MCF 10A (cell line): ENCODE measurements around the gene INVS. TPM values are rescaled to one million over a fixed set of nuclear protein-coding genes. Genes with fewer than 3 reads are reported as not detected.

ENCODE experiments used
- BruUV-seq: library from RNA; stranded (reverse); fragments of 400-500 nt; replicated peaks from 2 replicates; lab custom pipeline; 2021; lab: Mats Ljungman, UMichigan
- CTCF ChIA-PET: fragments of 300-600 bp; sonication (Branson Sonifier 250); formaldehyde crosslinking; extraction: SDS; loops from one replicate; lab custom pipeline; 2021; ENCODE audit warnings: antibody characterized with exemption, inconsistent platforms; lab: Yijun Ruan, JAX
- POLR2A ChIA-PET: fragments of 300-600, 350-650 bp; sonication (Branson Sonifier 250); formaldehyde crosslinking; extraction: SDS; loops from one replicate; lab custom pipeline; 2020; ENCODE audit warnings: antibody characterized with exemption, inconsistent platforms; lab: Yijun Ruan, JAX
- DNase-seq: peaks from one replicate; pipeline ENCODE4 v3.0.0-alpha.2; 2018; ENCODE audit not compliant: unreplicated experiment
- H3K27ac Mint-ChIP-seq: one replicate; pipeline ENCODE4 v1.8.0; 2022; ENCODE audit warnings: mild to moderate bottlenecking, low read depth, mixed read lengths; ENCODE audit not compliant: unreplicated experiment
- H3K27me3 Mint-ChIP-seq: one replicate; pipeline ENCODE4 v1.8.0; 2022; ENCODE audit warnings: mixed read lengths; ENCODE audit not compliant: insufficient read depth, unreplicated experiment
- H3K36me3 Mint-ChIP-seq: one replicate; pipeline ENCODE4 v1.8.0; 2022; ENCODE audit warnings: mild to moderate bottlenecking, moderate library complexity, mixed read lengths; ENCODE audit not compliant: insufficient read depth, unreplicated experiment
- H3K4me1 Mint-ChIP-seq: one replicate; pipeline ENCODE4 v1.8.0; 2022; ENCODE audit warnings: mixed read lengths; ENCODE audit not compliant: insufficient read depth, unreplicated experiment
- H3K4me3 Mint-ChIP-seq: one replicate; pipeline ENCODE4 v1.8.0; 2022; ENCODE audit warnings: mild to moderate bottlenecking, moderate library complexity, mixed read lengths; ENCODE audit not compliant: unreplicated experiment
- H3K9me3 Mint-ChIP-seq: one replicate; pipeline ENCODE4 v1.8.0; 2022; ENCODE audit warnings: mixed read lengths; ENCODE audit not compliant: unreplicated experiment
- intact Hi-C: fragments of 100-400 bp; cut with micrococcal nuclease; formaldehyde crosslinking; loops from 2 replicates; pipeline ENCODE4 v1.14.1; 2022
- total RNA-seq: library from RNA; stranded (reverse); gene quantifications from 2 replicates; pipeline ENCODE4 v1.2.3, GENCODE V29; 2022
- TF ChIP-seq, protein P1 (sequence below): fragments of 200-600 bp; IDR thresholded peaks from one replicate; pipeline ENCODE4 v1.8.0; 2022; ENCODE audit warnings: antibody characterized with exemption, mild to moderate bottlenecking; ENCODE audit not compliant: unreplicated experiment

Gene INVS
- total RNA-seq, 1 experiment from 2014 or later: 21.9 TPM

DNA sequence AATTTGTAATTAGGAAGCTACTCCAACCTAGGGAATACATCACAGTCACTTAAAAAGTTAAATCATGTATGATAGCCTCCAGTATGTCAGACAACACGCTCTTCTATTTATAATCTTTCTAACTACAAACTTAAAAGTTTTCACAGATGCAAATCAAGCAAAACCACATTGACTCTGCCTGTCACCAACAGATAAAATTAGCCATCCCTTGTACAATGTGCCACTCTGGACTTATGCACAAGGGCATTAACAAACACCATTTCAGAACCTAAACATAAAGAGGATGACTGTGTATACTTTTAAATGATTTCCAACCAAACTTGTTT, 15.0 kb upstream of the INVS start:
- peaks cover 36% of the 10 kb centered on the region for H3K4me1 Mint-ChIP-seq
- BruUV-seq: no TSS peak
- no peak for DNase-seq
- H3K36me3 Mint-ChIP-seq: no peaks in the 10 kb centered on the region
- POLR2A ChIA-PET: interaction anchor here (3.1 kb wide), 1 partner anchor 15 kb away, joined by 20 read pairs; the partner anchor contains the start of genes ERP44 and INVS
- H3K27ac Mint-ChIP-seq: no peak overlapping the region
- H3K27me3 Mint-ChIP-seq: no peaks in the 10 kb centered on the region
- H3K4me3 Mint-ChIP-seq: no peak overlapping the region
- intact Hi-C loops: no loop called here
- CTCF ChIA-PET: interaction anchor here (1.0 to 1.1 kb wide), 2 partner anchors 14 to 57 kb away, joined by 3 to 4 read pairs; partner anchors contain the start of gene ERP44
- TF ChIP-seq, protein P1, sequence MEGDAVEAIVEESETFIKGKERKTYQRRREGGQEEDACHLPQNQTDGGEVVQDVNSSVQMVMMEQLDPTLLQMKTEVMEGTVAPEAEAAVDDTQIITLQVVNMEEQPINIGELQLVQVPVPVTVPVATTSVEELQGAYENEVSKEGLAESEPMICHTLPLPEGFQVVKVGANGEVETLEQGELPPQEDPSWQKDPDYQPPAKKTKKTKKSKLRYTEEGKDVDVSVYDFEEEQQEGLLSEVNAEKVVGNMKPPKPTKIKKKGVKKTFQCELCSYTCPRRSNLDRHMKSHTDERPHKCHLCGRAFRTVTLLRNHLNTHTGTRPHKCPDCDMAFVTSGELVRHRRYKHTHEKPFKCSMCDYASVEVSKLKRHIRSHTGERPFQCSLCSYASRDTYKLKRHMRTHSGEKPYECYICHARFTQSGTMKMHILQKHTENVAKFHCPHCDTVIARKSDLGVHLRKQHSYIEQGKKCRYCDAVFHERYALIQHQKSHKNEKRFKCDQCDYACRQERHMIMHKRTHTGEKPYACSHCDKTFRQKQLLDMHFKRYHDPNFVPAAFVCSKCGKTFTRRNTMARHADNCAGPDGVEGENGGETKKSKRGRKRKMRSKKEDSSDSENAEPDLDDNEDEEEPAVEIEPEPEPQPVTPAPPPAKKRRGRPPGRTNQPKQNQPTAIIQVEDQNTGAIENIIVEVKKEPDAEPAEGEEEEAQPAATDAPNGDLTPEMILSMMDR: no peak
- no peaks in the 10 kb centered on the region for H3K9me3 Mint-ChIP-seq

DNA sequence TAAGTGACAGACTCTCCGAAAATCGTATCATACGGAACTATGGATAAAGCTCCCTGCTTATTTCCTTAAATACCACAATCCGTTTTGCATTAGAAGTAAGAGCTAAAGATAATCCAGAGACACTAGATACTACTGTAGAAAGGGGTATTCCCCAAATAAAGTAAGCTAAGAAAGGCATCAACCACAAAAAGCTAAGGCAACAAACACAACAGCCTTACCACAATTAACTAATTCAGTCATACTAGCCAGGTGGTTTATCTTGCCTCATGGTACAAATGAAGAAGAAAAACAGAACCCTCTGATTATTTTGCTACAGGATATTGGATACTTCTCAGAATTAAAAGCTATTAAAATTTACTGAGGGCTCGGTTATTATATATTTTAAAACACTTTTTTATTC, 14.3 kb upstream of the INVS start:
- Mint-ChIP-seq H3K4me1 (peaks cover 36% of the 10 kb centered on the region), H3K4me3 (no peak overlapping the region), H3K27me3 (no peaks in the 10 kb centered on the region), H3K9me3 (no peaks in the 10 kb centered on the region), H3K36me3 (no peaks in the 10 kb centered on the region), H3K27ac (no peak overlapping the region)
- intact Hi-C loops: no loop called here
- no TSS peak for BruUV-seq
- DNase-seq: no peak
- ChIA-PET POLR2A (interaction anchor here (0.9 to 3.1 kb wide), 2 partner anchors 14 to 19 kb away, joined by 4 to 20 read pairs; partner anchors contain the start of genes ERP44 and INVS), CTCF (no interaction called here)
- TF ChIP-seq, protein P1: no peak

DNA sequence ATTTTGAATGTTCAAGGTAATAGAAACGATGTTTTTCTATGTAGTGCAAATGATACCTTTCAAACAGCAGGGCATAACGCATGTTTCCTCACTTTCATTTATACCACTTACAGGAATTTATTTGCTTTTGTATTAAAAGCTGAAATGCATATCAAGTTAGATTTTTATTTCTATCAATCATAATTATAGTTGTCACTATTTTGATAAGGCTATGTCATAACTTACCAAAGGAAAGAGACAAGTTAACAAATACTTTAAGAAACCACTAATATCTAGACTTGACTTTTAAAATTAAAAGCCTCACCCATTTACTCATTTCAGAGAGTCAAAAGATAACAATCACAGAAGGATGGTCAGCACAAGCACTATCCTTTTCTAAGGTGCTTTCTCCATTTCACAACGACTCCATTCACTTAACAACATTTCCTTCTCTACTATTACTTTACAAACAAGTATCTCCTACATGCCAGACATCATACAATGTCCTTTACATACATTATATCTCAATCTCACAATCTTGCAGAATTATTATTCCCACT, 12.9 kb upstream of the INVS start:
- Mint-ChIP-seq H3K9me3 (no peaks in the 10 kb centered on the region), H3K4me1 (peaks cover 36% of the 10 kb centered on the region), H3K4me3 (no peak overlapping the region), H3K27ac (no peak overlapping the region), H3K27me3 (no peaks in the 10 kb centered on the region), H3K36me3 (no peaks in the 10 kb centered on the region)
- ChIA-PET POLR2A (interaction anchor here (1.8 kb wide), 1 partner anchor 12 kb away, joined by 18 read pairs; the partner anchor contains the start of genes ERP44 and INVS), CTCF (no interaction called here)
- TF ChIP-seq, protein P1: no peak
- intact Hi-C loops: no loop called here
- BruUV-seq: no TSS peak
- DNase-seq: no peak

DNA sequence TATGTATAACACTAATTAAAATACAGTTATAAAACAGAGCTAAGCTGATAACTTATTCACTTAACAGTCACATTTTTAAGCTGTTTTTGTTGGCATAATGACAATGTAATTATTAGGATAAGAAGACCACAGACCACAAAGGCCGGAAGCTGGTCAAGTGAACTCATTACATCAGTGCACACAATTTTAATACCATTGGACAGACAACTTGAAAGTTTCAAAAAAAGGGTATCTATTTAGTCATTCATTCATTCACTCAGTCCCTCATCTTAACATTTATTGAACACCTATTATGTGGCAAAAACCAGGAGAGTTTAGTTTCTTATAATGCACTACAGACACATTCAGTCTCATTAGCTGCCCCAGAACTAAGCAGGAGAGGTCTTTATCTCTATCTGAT, 11.8 kb upstream of the INVS start:
- BruUV-seq: no TSS peak
- POLR2A ChIA-PET: interaction anchor here (1.8 kb wide), 1 partner anchor 11 kb away, joined by 18 read pairs; the partner anchor contains the start of genes ERP44 and INVS
- CTCF ChIA-PET: no interaction called here
- intact Hi-C loops: no loop called here
- DNase-seq: peak; percentile 49
- Mint-ChIP-seq H3K27ac (no peak overlapping the region), H3K27me3 (no peaks in the 10 kb centered on the region), H3K9me3 (no peaks in the 10 kb centered on the region), H3K4me3 (no peak overlapping the region), H3K4me1 (peaks cover 36% of the 10 kb centered on the region), H3K36me3 (no peaks in the 10 kb centered on the region)
- TF ChIP-seq, protein P1: no peak
